Camera-type eye (tissue), 1 donor: ENCODE results near the gene LY6G5C. TPM values are rescaled to one million over a fixed set of nuclear protein-coding genes. Genes with fewer than 3 reads are reported as not detected.

Experiments used
- total RNA-seq: library from RNA; depleted of rRNA; stranded (reverse); fragments of >200 nt; gene quantifications from one replicate; pipeline ENCODE4 v1.2.3, GENCODE V29; 2014

Gene LY6G5C
- total RNA-seq, result 1.9 TPM

DNA sequence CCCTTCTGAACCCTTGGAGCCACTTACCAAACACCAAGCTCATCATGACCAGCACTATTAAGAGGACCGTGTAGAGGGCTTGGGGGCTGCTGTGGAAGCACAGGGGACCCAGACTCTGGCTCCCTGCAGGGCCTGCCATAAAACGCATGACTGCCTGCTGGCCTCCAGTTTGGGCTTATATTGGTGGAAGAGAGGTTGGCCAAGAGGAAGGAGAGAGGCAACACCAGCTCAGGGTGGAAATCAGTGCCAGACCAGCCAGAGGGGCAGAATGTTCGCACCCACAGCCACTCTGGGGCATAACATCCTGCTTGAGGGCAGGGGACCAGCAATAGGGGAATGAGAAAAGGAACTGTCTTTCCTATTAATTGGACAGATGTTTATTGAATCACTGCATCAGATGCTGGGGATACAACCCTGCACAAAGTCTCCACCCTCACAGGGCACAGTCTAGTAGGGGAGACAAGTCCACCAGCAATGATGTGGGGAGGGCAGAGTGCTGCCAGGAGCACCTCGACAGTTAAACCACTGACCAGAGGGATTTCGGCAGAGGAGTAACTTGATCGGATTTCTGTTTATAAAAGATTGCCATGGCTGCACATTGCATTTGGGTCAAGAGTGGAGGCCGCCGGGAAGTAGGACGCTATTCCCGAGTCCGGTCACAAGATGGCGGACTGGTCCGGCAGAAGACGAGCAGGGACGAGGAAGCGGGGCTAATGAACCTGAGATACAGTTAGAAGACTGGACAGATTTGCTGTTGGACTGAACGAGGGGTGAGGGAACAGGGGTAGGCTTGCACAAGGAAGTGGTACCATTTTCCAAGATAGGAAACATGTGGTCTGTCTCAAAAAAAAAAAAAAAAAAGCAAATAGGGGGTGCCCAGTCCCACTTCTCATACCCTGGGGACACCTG, at the start of gene LY6G5C:
LY6G5C (minus strand) TSS at position 842 of the 909 bp plus-strand sequence; CDS start at position 148, 694 bp downstream.

DNA sequence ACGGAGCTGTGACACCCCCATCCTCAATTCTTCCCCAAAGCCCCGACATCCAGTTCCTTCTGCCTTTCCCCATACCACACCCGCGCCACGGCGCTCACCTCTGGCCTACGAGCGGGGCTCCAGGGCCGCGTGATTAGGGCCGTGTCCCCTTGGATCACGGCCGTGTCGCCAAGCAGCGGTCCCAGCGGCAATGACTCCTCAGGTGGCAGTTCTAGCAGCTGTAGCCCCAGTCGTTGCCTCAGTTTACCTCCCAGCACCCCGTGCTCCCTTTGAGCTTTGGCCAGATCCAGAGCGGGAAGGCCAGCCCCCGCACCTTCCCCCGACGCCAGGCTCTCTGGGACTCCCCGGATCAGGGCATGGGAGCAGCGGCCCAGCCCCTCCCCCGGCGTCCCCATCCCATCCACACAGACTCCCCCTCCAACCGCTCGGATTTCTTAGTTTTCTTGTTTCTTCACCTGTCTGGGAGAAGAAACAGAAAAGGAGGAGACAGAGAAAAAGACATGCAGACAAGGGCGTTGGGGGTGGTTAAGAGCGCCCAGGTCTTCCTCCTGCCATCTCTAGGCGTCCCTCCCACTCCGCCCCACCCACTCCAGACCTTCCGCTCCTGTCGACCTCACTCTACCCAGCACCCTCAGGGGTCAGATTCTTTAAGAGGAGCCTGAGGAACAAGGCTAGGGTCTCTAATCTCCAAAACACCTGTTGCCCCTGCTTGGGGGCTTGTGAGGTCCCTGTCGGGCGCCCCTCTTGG, 48.1 kb upstream of the LY6G5C start, which contains the start of gene DDAH2:
DDAH2 (minus strand) TSS at position 533 of the 748 bp plus-strand sequence; CDS start at position 395, 138 bp downstream.

GRCh38 chr6:31723245-31723979, 42.5 kb upstream of the LY6G5C start, which contains the start of gene MPIG6B:
MPIG6B (plus strand) TSS chr6:31723373; CDS start chr6:31723384, 11 bp downstream.

GRCh38 chr6:31721351-31722020, 40.6 kb upstream of the LY6G5C start, which contains the start of gene LY6G6C:
LY6G6C (minus strand) TSS chr6:31721746; CDS start chr6:31721679, 67 bp downstream.

DNA sequence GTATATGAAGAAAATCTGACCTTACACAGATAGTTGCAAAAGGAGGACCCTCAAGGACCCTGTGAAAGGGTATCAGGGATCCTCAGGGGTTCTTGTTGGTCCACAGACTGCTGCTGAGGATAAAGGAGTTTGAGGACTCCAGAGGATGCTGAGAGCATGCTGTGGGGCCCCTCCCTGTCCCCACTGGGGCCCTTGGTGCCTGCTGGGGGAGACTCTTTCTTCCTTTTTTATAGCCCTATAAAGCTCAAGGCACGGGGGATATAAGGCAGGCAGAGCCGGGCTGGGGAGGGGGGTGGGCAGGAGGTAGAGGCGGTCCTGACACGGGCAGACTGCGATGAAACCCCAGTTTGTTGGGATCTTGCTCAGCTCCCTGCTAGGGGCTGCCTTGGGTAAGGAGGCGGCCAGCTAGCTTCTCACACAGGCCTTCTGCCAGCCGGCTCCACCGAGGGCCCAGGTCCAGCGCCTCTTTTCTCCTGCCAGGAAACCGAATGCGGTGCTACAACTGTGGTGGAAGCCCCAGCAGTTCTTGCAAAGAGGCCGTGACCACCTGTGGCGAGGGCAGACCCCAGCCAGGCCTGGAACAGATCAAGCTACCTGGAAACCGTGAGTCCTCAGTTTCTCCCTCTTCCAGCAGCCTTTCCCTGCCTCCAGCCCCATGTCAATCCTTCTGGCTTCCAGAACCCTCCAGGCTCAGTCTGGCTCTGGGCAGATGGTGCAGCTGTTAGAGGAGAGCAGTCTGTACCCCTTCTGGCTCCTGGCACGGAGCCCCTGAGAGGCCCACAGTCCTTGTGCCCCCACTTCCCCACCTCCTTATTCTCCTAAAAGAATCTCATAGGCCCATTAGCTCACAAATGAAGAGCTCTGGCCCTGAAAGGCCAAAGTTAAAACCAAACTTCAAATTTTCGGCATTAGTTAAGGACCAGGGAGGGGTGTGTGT, 34.4 kb upstream of the LY6G5C start, which contains the start of gene LY6G6D:
LY6G6D (plus strand) TSS at position 327 of the 937 bp plus-strand sequence; CDS start at position 335, 8 bp downstream.

DNA sequence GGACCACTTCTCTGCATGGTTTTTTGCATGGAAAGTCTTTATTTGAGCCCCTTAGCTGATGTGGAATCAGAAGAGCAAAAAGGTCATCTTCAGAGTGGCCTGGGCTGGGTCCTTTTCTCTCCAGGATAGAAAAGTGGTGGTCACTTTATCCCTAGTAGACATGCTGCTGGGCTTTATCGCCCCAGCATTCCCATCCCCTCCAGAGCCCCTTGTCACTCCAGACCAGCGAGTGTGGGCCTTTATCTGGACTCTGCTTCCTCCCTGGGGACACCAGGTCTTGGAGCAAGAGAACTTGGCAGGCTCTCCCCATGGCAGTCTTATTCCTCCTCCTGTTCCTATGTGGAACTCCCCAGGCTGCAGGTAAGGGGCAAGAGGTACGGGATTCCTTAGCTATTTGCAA, 25.7 kb upstream of the LY6G5C start, which contains the start of gene LY6G6F:
LY6G6F (plus strand) TSS at position 268 of the 400 bp plus-strand sequence; CDS start at position 309, 41 bp downstream.

DNA sequence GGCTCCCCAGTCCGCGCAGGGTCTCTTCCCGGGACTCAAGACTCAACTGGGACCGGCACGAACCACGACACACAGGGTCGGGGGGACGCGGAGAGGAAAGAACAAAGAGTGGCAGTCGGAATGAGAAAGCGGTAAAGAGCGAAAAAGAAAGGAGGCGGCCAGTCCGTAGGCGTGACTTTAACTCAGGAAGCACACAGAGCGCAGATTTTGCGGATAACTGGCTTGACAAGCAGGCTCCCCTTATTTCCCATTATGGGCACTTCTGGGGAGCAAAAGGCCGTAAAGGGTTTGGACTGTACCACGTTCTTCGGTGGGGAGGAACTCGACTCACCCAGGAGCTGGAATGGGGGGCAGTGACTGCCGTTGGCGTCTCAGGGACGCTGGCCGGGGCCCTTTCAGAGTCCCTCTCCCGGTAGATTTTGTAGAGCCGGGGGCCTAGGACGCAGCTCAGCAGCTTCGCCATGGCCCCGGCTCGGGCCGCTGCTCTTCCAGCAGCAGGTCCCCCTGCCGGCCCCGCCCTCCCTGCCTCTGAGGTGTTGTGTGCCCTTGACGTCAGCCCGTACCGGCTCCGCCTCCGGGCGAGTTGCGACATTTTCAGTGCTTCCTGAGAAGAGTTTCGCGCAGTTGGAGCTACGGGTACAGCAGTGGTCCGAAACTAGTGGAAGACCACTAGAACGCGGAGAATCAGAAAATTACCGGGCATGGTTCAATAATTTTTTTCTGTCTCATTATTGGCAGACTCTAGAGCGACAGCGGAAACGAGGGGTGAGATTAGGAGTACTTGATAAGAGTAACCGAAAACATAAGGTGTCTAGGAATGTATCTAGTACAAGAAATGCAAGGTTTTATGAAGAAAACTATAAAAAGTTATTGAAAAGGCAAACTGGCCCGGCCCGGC, 22.2 kb upstream of the LY6G5C start, which contains the start of gene ABHD16A:
ABHD16A (minus strand) TSS at position 506 of the 898 bp plus-strand sequence; CDS start at position 463, 43 bp downstream.

DNA sequence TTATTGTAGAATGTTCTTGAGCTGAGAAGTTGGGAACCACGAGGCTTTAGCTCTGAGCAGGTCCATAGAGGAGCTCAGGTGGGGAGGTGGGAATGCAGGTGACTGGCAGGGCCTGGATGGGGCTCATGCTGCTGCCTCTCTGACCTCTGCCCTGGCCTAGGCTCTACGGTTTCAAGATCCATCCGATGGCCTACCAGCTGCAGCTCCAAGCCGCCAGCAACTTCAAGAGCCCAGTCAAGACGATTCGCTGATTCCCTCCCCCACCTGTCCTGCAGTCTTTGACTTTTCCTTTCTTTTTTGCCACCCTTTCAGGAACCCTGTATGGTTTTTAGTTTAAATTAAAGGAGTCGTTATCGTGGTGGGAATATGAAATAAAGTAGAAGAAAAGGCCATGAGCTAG, 11.2 kb downstream of the LY6G5C start, which contains the start of gene LY6G5B:
LY6G5B (plus strand) TSS at position 301 of the 400 bp plus-strand sequence. CDS start 975 bp downstream, outside the sequence.

GRCh38 chr6:31665501-31666336, 15.1 kb downstream of the LY6G5C start, which contains the start of gene CSNK2B:
CSNK2B (plus strand) TSS chr6:31666080; CDS start chr6:31666832, 752 bp downstream.

DNA sequence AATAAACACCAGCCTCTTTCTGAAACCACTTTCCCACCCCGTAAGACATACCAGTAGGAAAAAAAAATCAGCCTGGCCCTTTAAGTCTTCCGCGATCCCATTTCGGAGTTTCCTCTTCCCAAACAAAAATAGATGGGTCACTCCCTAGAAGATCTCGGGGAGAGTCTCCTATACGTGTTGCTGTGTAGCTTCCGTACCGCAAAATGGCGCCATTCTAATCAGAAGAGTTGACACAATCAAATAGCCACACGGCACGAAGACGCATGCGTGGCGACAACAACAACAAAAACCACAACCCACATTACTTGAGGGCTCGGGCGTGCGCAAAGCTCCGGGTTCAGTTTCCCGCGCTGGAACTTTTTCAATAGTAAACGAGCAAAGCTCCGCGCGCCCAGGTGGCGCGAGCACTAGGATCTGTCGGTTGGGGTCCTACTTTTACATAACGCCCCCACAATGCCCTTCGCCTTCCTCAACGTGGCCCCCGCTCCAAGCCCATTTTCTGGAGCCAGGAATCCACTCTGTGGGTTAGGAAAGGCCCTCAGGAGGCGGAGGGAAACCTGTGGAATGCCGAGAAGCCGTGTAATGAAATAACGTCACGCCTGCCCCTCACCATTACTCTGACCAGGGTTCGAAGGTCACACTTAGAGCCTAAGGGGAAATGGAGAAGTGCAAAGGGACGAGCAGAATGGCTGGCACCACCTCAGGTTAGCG, 15.9 kb downstream of the LY6G5C start, which contains the start of gene GPANK1:
GPANK1 (minus strand) TSS at position 208 of the 711 bp plus-strand sequence. CDS start 519 bp downstream, outside the sequence.

DNA sequence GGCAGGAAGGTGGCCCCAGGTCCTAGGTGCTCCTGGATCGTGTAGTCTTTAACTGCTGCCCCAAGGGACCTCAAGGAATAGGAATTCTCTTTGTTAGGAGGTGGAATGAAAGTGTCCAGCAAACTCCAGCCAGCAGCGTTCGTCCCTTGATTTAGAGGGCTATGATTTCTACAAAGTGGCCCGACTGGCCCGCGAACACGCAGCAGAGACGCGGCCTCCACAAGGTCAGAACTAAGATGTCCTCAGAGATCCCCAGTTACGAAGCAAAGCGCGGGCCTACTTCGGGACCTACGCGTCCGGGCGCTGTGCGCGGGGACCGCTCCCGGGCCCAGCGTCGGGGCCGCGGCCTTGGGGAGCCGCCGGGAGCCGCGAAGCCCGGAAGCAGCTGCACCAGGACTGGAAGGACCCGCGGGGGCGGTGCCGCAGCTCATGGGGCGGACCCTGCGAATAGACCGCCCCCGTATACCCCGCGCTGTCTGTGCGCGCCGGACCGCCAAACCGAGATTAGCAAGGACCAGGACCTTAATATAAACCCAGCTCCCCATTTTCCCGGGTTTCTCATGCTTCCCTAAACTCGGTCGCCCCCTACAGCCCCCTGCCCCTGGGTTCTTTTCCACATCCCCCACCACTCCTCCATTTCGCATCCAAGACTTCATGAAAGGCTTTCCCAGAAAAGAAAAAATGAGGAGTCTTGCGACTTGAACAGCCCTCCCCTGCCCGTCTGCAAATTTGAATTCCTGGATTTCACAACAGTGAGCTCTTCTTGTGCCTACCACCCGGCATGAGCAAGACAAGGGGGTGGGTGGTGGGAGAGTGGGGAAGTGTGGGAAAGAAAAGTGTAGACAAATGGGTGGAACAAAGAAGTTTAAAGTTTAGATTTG, 20.2 kb downstream of the LY6G5C start, which contains the start of gene C6orf47:
C6orf47 (minus strand) TSS at position 398 of the 881 bp plus-strand sequence. CDS start 831 bp downstream, outside the sequence.

GRCh38 chr6:31655349-31656237, 25.3 kb downstream of the LY6G5C start, which contains the start of gene APOM:
APOM (plus strand) TSS chr6:31655894; CDS start chr6:31655967, 73 bp downstream.

